Mucosa of rectum (tissue), 2 donors: ENCODE data around the gene WAC.
A peak's percentile ranks its signal among the peaks of the same experiment; 100 is the strongest.

Experiments
- H3K27ac ChIP-seq, 2 donors: one replicate each; pipeline ENCODE4 v1.7.0; 2013; ENCODE audit warnings: inconsistent platforms in 2 of 2, low read depth in 2 of 2, low read length in 2 of 2
- H3K27me3 ChIP-seq, 2 donors: one replicate each; pipeline ENCODE4 v1.7.0; 2013; ENCODE audit warnings: low read length in 2 of 2; ENCODE audit not compliant: control insufficient read depth in 2 of 2, insufficient read depth in 2 of 2
- H3K36me3 ChIP-seq, 2 donors: one replicate each; pipeline ENCODE4 v1.7.0; 2013; ENCODE audit warnings: low read length in 2 of 2; ENCODE audit not compliant: control insufficient read depth in 2 of 2, insufficient read depth in 2 of 2
- H3K4me1 ChIP-seq, 2 donors: one replicate each; pipeline ENCODE4 v1.7.0; 2013; ENCODE audit warnings: low read length in 2 of 2, mild to moderate bottlenecking in 1 of 2; ENCODE audit not compliant: control insufficient read depth in 2 of 2, insufficient read depth in 2 of 2
- H3K4me3 ChIP-seq, 2 donors: one replicate each; pipeline ENCODE4 v1.7.0; 2013; ENCODE audit warnings: low read length in 2 of 2
- H3K9ac ChIP-seq, 2 donors: one replicate each; pipeline ENCODE4 v1.7.0; 2013; ENCODE audit warnings: low read length in 2 of 2, low read depth in 1 of 2, mild to moderate bottlenecking in 1 of 2
- H3K9me3 ChIP-seq, 2 donors: one replicate each; pipeline ENCODE4 v1.7.0; 2013; ENCODE audit warnings: low read length in 2 of 2; ENCODE audit not compliant: control insufficient read depth in 2 of 2
- donor health status: healthy.
- donor health status: Normal muscosa, but diverticular disease.

Gene WAC

DNA sequence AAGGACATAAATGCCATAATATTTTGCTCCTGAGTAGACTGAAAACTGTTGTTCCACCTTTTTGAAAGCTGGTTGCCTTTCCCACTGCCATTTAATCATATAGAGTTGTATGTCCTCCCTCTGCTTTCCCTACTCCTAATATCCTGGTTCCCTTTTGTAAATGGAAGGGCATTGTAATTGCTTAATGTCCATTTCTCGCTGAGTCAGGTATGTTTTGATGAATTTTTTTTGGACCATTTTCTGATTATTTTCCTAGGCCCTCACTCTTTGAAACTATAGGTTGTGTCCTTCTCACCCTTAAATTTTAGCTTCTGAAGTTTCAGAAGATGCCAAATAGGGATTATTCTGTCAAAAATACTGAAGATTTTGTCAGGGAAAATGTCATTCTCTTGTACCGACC, 45.5 kb downstream of the WAC start:
- no peak overlapping the region for H3K27ac ChIP-seq
- peaks cover 2 to 3% of the 10 kb centered on the region in 2 donors for H3K36me3 ChIP-seq
- no peaks in the 10 kb centered on the region for H3K27me3 ChIP-seq
- H3K4me1 ChIP-seq, result peaks cover 4 to 11% of the 10 kb centered on the region in 2 donors
- H3K9ac ChIP-seq, result no peak overlapping the region
- no peaks in the 10 kb centered on the region for H3K9me3 ChIP-seq
- no peak overlapping the region for H3K4me3 ChIP-seq

DNA sequence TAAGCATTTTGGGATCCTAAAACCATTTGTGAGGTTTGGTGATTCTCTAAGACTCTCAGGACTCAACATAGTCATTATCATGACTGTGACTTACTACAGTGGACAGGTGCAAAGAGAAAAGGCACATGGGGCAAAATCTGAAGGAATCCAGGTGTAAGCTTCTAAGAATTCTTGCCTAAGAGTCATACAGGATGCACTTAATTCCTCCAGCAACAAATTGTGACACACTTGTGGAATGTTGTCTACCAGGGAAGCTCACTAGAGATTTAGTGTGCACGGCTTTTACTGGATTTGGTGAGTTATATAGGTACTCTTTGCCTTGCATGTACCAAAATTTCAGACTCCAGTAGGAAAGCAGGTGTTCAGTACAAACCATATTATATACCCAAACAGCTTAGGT, 47.9 kb downstream of the WAC start:
- Histone ChIP-seq H3K4me3 (no peak overlapping the region), H3K9me3 (no peaks in the 10 kb centered on the region), H3K9ac (no peak overlapping the region), H3K27ac (no peak overlapping the region), H3K36me3 (peaks cover 22% of the 10 kb centered on the region in 2 donors), H3K4me1 (peaks cover 3% of the 10 kb centered on the region in 2 donors), H3K27me3 (no peaks in the 10 kb centered on the region)

DNA sequence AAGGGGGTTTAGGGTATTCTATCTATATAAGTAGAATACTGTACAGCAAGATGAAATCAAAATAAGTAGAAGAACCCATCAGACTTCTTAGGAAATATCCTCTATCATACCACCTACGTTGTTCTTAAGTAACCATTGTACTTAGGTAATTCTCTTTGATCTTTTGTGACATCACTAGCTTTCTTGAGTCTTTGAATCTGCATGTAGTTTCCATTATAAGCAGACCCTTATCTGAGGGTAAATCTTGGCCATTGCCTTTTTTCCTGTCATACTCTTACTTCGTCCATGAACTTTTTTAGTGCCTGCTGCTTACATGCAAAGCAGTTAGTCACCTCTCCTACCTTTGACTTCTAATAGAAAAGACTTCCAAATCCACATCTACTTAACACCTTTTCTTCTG, 49.0 kb downstream of the WAC start:
- Histone ChIP-seq H3K9ac (no peak overlapping the region), H3K4me1 (peaks cover 0 to 3% of the 10 kb centered on the region in 2 donors), H3K36me3 (peaks cover 24 to 25% of the 10 kb centered on the region in 2 donors), H3K9me3 (no peaks in the 10 kb centered on the region), H3K27ac (no peak overlapping the region), H3K4me3 (no peak overlapping the region), H3K27me3 (no peaks in the 10 kb centered on the region)

DNA sequence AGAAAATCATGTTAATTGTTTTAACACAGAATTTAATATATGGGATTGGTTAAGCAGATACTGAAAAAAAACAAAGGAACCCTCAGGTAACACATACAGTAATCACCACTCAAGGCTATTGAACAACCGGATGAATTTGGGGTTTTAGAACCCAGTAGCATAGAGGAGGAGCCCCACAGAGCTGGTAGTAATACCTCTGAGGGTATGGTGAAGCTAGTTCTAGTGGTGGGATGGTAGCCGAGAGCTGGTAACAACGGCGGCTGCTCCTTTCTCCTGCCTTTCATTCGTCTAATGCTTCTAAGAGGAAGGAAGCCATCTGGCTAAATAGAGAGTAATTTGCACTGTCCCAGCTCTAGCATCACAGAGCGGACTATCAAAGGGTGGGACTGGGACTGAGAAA, 52.2 kb downstream of the WAC start:
- Histone ChIP-seq H3K36me3 (peaks cover 26 to 31% of the 10 kb centered on the region in 2 donors), H3K4me3 (no peak overlapping the region), H3K27me3 (no peaks in the 10 kb centered on the region), H3K9me3 (no peaks in the 10 kb centered on the region), H3K4me1 (peaks cover 6 to 10% of the 10 kb centered on the region in 2 donors), H3K27ac (no peak overlapping the region), H3K9ac (no peak overlapping the region)

DNA sequence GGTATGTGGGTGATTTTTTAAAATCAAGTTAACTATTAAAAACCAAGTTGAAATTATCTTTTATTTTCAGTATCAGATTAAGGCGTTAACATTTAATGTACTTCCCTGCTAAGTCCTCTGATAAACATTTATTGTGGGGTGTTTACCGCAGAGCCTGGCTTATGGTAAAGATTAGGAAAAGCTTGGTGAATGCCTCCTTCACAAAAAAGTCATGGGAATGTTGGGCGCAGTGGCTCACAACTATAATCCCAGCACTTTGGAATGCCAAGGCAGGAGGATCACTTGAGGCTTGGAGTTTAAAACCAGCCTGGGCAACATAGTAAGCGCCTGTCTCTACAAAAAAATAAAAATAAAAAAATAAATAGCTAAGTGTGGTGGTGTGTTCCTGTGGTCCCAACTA, 53.3 kb downstream of the WAC start:
- H3K27me3 ChIP-seq, result no peaks in the 10 kb centered on the region
- H3K9ac ChIP-seq, result no peak overlapping the region
- H3K27ac ChIP-seq, result no peak overlapping the region
- peaks cover 6 to 10% of the 10 kb centered on the region in 2 donors for H3K4me1 ChIP-seq
- no peaks in the 10 kb centered on the region for H3K9me3 ChIP-seq
- no peak overlapping the region for H3K4me3 ChIP-seq
- H3K36me3 ChIP-seq, result peaks cover 36 to 40% of the 10 kb centered on the region in 2 donors

DNA sequence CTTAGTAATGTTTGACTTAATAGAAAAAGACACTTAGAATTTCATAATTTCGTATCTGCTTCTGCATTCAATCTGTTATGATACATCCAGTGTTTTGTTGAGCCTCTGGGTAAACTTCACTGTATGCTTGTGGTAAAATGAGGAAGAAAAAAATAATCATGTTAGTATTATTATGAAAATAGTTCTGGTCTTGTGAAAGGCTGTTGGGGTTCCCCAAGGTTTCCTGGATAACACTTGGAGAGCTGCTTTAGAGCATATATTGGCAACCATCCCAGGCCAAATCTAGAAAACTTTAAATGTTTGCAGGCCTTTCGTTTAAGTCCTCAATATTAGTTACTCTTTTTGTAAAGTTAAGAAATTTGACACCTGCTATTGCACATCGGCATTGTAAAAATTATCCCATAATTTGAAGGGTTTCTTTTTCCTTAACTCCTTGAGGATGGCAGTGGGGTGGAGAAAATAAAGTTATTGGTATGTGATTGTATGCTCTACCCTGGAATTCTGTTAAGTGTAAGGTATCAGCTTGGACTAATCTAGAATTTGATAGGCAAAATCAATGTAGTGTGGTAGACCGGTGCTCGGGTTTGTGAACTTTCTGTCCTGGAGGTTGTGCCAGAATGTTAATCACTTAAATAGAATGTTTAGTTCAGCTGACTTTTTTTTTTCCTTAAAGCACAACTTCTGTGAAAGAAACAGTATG, 54.5 kb downstream of the WAC start:
- Histone ChIP-seq H3K4me1 (peaks cover 6 to 10% of the 10 kb centered on the region in 2 donors), H3K9me3 (no peaks in the 10 kb centered on the region), H3K4me3 (no peak overlapping the region), H3K36me3 (peaks cover 46 to 48% of the 10 kb centered on the region in 2 donors), H3K27me3 (no peaks in the 10 kb centered on the region), H3K27ac (no peak overlapping the region), H3K9ac (no peak overlapping the region)

DNA sequence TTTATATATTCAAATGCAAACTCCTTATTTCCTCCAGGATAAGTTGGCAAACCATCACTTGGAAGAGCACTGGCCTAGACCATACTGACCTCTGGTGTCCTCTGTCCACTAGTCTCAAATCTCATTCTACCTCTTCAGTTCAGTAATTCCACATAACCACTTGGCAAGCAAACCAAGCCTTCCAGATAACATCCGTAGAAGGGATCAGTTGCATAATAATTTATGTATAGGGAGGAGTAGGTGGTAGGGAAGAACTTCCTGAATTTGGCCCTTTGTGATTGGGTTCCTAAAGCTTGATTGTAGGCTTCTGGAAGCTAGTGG, 55.0 kb downstream of the WAC start:
- H3K27ac ChIP-seq, result no peak overlapping the region
- H3K9me3 ChIP-seq, result no peaks in the 10 kb centered on the region
- peaks cover 6 to 10% of the 10 kb centered on the region in 2 donors for H3K4me1 ChIP-seq
- H3K36me3 ChIP-seq, result peaks cover 46 to 50% of the 10 kb centered on the region in 2 donors
- no peak overlapping the region for H3K9ac ChIP-seq
- H3K27me3 ChIP-seq, result no peaks in the 10 kb centered on the region
- peak overlapping the region in 1 of 2 donors; percentile 20 for H3K4me3 ChIP-seq

DNA sequence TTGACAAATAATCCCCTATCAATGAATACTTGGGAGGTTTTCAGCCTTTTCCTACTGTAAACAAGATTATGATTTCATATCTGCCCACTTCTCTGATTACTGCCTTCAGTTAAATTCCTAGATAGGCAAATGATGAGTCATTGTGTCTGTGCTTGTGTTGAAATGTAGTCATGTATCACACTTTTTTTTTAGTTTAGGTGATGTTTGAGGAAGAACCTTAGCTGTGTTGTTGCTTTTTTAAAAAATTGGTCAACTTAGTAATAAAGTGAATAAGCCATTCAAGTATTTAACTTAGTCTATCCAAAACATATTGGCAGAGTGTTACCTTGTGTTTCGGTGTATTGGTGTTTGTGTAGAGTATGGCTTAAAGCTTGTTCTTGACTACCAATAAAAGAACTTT, 60.0 kb downstream of the WAC start:
- H3K4me1 ChIP-seq, result peaks cover 3% of the 10 kb centered on the region in 2 donors
- H3K27me3 ChIP-seq, result no peaks in the 10 kb centered on the region
- H3K4me3 ChIP-seq, result no peak overlapping the region
- no peaks in the 10 kb centered on the region for H3K9me3 ChIP-seq
- H3K36me3 ChIP-seq, result peaks cover 37% of the 10 kb centered on the region in 2 donors
- no peak overlapping the region for H3K27ac ChIP-seq
- no peak overlapping the region for H3K9ac ChIP-seq

DNA sequence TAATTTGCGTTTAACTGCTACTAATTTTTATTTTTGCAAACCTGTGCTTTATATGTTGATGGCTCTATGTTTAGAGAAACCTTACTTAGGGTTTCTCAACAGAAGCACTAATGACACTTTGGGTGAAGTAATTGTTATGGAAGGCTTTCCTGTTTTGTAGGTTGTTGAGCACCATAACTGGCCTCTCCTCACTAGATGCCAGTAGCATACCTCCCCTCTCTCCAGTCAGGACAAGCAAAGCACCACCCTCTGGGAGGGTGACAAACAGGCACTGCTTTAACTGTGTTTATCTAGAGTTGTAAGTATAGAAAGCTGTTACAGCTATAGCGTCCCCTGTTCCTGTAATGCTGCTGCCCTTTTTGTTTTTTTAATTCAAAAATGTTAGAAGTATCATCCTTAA, 60.9 kb downstream of the WAC start:
- H3K4me3 ChIP-seq, result no peak overlapping the region
- no peak overlapping the region for H3K9ac ChIP-seq
- no peaks in the 10 kb centered on the region for H3K9me3 ChIP-seq
- no peaks in the 10 kb centered on the region for H3K27me3 ChIP-seq
- no peak overlapping the region for H3K27ac ChIP-seq
- no peaks in the 10 kb centered on the region for H3K4me1 ChIP-seq
- peaks cover 42 to 43% of the 10 kb centered on the region in 2 donors for H3K36me3 ChIP-seq

DNA sequence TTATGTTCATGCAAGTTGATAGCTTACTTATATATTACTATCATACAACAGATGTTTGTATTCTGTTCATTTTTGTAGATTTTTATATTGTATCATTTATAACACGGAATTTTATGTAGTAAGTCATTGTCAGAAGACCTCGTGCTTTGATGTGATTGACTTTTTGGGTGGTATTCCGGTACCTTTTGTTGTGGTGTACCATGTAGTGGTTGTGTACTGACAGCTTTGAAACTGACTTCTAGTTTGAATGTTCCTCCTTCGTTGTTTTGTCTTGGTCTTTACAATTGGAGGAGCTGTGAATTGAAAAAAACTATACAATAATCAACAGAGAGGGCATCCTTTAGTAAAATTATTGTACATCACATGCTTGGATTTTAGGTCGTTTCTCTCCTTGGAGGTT, 61.5 kb downstream of the WAC start:
- Histone ChIP-seq H3K27ac (no peak overlapping the region), H3K9ac (no peak overlapping the region), H3K27me3 (no peaks in the 10 kb centered on the region), H3K4me3 (no peak overlapping the region), H3K9me3 (no peaks in the 10 kb centered on the region), H3K4me1 (no peaks in the 10 kb centered on the region), H3K36me3 (peaks cover 45 to 47% of the 10 kb centered on the region in 2 donors)
